GM21717 (cell line): Measurements from ENCODE around the gene TMEM17.
A peak's percentile ranks its signal among the peaks of the same experiment; 100 is the strongest.
"Not testable (repeated sequence)": the region's sequence is repeated elsewhere in the genome, so short reads cannot be mapped to it uniquely, and the experiment has no call there.

Experiments used
- ATAC-seq: cut with Tn5 transposase; IDR thresholded peaks from one replicate; pipeline ENCODE4 v1.9.1; 2021; ENCODE audit warnings: mild to moderate bottlenecking, moderate library complexity; ENCODE audit not compliant: unreplicated experiment

TMEM17 gene, protein sequence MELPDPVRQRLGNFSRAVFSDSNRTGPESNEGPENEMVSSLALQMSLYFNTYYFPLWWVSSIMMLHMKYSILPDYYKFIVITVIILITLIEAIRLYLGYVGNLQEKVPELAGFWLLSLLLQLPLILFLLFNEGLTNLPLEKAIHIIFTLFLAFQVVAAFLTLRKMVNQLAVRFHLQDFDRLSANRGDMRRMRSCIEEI

DNA sequence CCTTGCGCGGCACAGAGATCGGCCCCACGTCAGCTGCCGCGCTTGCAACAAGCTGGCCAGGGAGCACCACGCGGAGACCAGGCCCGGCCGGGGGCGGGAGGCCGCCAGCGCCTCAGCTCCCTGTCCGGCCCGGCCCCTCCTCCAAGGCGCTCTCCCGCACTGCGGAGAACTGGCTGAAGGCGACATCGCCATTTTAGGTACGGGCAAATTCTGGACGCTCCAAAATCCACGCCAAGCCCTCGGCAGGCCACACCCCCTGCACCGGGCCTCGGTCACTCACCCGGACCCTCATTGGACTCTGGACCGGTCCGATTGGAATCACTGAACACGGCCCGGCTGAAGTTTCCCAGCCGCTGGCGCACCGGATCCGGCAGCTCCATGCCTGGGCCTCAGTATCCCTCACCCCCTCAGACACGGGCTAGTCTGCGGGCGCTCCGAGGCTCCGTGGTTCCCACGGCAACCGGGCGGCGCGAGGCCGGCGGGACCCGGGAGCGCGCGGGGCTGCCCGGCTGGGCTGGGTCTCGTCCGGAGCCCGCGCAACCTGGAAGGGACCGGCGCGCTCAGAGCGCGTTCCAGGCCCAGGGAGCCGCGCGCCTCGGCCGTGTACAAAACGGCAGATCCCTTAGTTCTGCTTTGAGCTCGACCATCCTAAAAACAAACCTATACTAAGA, at the start of gene TMEM17:
Gene TMEM17, minus strand, starts transcription at position 446 of the 671 bp plus-strand sequence. Its CDS starts 66 bp downstream, at position 380.
- ATAC-seq = peak; percentile 85

DNA sequence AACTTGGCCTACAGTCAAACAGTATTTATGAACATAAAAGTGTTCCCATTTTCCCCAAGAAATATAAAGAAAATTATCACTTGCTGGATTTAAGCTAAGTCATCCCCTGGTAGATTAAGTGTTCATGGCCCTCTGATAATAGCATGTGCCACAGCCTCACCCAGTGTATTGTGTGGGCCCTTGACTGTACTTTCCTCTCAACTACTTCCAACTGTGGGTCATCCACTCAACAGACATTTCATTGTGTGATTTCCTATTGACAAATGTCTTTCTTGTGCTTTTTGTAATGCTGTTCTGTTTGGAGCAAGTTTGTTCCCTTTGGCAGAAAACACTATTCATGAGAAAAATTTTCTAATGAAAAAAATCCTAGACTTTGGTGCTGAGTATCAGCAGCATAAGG, 48.4 kb upstream of the TMEM17 start:
- ATAC-seq = no peak

DNA sequence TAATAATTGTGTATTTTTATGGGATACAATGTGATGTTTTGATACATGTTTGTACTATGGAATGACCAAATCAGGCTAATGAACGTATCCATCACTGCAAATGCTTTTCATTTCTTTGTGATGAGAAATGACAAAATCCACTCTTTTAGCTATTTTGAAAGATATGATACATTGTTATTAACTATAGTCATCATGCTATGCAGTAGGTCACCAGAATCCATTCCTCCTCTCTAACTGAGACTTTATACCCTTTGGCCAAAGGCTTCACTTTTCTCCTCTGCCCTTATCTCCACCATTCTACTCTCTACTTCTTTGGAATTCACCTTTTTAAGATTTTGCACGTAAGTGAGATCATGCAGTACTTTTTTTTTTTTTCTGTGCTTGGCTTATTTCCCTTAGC, 44.5 kb upstream of the TMEM17 start:
- no peak for ATAC-seq

DNA sequence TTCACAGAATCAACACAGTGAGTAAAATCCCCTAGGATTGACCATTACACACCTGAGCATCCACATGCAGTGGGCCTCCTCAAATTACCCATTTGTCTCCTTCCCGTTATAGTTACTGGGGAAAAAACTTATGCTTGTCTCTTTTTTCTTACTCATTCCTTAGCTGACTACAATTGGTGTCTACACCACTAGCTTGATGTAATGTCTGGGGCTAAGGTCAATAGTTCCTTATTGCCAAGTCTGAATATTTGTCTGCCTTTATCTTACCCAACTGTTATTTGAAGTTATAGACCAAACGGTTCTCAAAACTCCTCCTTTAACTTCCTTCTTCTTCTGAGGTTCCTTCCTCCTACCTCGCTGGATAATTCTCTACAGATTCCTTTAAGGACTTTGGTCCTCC, 41.9 kb upstream of the TMEM17 start:
- no peak for ATAC-seq

DNA sequence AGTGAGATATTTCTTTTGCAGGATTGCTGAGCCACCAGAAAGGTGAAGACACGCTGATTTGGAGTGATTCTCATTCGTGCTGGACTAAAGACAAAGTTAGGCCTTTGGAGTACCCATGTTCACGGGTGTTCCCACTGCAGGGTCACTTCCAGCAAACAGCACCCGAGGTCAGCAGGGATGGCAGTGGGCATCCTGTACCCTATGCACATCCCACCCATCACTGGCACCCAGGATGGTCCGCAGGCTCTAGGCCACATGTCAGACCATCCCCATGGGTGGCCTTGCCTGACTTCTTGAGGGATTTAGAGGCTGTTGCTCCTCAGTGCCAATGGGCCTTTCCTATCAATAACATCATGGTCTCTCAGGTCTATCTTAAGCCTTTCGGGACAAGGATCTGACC, 39.3 kb upstream of the TMEM17 start:
- ATAC-seq = no peak

DNA sequence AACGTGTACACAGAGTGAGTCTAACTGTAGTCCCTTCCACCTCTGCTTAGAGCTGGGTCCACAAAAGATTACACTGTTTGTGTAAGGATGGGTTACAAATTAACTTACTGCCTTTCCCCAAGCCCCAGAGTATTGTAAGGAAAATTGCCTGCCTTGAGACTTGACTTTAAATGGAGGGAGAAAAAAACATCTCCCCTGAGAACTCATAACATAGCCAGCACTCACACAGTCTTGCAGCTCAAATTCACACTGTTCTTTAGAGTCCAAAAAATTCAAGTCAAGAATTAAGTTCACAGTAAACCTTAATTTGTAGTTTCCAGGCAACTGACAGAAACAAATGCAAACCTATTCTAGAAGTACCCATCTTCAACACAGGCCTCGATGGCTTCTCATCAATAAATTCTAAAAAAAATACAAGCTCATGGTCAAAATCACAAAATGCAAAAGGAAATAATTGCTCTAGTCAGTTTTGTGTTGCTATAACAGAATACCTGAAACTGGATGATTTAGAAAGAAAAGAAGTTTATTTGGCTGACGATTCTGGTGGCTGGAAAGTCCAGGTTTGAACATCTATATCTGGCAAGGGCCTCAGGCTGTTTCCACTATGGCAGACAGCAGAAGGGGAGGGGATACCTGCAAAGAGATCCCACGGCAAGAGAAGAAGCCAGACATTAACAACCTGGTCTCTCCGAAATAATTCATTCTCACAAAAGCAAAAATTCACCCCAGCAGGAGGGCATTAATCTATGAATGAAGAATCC, 34.6 kb upstream of the TMEM17 start:
- no peak for ATAC-seq

DNA sequence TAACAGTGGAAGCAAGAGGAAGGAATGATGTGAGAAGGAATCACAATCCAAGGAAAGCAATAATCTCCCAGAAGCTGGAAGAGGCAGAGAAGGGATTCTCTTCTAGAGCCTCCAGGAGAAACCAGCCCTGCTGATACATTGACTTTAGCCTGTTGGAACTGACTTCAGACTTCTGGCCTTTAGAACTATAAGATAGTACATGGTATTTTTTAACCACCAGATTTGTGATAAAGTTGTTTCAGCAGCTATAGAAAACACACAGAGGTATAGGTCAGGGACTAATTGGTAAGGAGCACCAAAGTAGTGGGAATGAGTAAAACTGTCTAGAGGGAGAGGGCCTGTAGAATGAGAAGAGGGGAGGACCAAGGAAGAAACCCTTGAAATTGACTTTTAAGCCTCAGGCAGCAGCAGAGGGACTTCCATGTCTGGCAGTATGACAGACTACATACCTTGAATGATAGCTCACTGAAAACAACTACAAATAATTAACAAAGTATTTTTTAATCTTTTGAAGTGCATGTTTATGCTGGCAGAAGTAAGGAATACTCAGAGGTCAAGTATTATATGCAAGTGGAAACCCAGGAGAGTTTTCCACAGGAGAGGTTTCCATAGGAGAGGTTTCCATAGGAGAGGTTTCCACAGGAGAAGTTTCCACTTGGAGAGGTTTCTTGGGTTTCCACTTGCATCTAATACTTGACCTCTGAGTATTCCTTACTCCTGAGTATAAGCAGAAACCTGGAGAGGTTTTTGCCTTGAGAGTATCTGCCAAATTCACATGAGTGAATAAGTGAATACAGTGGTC, 33.8 kb upstream of the TMEM17 start:
- ATAC-seq = no peak

DNA sequence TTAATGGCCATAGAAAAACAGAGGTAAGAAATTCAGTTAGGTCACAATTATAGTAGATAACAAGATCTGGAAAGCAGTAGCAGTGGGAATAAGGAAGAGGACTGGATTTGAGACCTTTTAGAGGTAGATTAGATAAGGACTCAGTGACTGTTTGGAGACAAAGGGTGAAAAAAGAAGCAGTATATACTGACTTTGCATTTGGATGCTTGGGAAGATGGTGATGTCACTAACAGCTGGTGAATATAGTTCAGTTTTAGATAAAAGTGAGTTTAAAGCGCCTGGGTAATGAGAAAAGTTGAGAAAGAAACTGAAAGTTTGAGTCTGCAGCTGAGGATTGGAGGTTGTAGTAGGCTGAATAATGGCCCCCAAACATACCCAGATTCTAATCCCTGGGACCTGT, 32.8 kb upstream of the TMEM17 start:
- ATAC-seq = no peak

DNA sequence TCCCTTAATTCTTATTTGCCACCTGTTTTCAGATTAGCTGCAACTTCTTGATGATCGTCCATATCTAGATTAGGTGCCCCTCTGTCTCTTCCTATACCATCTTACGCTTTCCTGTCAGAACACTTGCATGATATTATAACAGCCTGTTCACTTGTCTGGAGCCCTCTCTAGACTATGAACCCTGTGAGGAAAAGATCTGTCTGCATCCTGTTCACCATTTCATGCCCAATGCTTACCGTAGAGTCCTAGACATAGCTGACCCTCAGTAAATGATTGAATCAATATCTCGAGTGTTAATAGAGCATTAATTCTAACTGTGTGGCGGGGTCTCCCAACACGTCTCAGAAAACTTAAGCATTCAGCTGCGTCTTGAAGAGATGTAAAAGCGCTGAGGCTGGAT, 31.8 kb upstream of the TMEM17 start:
- no peak for ATAC-seq

DNA sequence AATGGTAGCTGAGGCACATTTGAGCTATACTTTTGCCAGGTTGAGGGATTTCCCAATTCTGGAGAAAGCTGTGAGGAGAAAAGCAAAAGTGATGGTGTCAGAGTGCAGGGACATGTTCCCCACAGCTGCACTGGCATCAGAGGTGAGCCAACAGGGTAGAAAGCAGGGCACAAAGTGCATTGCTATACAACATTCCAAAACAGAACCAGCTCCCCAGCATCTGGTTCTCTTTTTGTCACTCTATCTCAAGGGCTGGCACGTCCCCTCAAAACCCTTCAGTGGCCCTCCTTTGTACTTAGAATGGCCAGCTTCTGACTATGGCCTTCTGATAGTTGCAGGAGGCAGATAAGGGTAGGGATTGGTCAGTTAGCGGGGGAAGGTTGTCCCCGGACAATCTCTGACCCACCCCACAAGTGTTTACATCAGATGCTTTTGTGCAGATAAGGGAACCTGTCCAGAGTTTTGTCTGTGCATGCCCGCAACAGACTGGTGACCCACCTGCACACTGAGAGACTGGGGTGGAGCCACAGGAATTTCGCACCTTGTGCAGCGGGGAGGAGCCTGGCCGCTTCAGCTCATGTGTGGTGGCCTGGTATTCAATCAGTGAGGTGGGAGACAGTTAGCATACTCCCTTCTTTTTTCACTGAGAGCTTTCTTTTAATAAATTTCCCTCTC, 31.0 kb upstream of the TMEM17 start:
- ATAC-seq = no peak

DNA sequence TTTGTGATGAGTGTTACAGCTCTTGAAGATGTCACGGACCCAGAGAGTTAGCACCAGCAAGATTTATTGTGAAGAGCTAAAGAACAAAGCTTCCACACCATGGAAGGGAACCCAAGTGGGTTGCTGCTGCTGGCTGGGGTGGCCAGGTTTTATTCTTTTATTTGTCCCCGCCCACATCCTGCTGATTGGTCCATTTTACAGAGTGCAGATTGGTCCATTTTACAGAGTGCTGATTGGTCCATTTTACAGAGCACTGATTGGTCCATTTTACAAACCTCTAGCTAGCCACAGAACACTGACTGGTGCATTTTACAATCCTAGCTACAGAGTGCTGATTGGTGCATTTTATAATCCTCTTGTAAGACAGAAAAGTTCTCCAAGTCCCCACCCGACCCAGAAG, 29.5 kb upstream of the TMEM17 start:
- ATAC-seq = not testable (repeated sequence)

DNA sequence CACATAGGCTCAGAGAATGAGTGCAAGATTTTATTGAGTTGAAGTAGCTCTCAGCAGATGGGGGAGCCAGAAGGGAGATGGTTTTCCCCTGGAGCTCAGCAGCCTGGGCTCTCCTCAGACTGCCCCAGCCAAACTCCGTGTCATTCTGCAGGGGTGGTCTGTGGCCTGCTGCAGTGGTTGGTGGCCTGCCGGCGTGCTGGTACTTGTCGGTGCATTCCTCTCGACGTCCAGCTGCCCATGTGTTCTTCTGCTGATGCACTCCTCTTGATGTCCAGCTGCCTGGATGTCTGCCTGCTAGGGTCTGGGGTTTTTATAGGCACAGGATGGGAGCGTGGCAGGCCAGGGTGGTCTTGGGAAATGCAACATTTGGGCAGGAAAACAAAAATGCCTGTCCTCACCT, 25.6 kb upstream of the TMEM17 start:
- no peak for ATAC-seq

DNA sequence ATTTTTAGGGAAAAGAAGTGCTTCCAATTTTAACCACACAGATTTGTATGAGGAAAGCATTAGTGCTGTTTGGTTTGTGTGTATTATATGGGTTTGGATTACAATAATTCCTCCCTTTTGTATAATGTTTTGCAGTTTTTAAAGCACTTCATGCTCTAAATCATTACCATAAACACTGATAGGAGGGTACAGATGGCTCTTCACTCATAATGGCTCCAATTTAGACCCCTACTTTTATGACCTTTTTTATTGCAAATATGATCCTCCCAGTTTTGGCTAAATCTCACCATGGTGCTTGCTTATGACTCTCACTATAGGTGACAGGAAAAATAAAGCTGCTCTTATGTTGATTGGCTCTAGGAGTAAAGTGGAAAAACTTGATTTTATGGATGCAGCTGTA, 23.8 kb upstream of the TMEM17 start:
- ATAC-seq = no peak

DNA sequence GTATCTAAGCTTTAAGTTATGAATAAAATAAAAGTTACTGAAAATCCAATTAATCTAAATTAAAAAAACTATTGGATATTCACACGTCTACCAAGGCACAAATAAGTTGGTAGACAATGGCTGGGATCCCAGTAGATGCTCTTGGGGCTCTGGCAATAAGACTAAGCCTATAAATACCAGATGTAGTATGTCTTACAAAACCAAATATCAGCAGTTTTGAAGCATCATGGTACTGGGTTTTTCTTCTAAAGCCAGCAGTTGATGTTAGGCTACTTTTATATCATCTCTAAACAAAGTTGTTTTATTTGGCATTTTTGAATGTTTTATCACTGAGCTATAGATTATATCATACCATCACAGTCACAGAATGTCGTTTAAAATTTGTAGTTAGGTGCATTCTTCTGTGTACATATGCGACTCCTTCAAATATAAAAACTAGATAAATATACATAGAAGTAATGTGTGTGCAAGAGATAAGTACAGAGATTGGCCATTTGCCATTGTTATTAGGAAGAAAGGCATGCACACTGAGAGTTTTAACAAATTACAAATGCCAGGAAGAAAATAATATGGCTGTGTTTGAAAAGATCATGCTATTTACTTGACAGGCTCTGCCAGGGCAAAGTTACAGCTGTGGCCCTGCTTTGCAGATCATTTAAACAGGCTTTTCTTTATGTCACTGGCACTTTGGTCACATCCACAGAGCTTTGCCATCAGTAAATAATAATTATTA, 21.6 kb upstream of the TMEM17 start:
- ATAC-seq = no peak

DNA sequence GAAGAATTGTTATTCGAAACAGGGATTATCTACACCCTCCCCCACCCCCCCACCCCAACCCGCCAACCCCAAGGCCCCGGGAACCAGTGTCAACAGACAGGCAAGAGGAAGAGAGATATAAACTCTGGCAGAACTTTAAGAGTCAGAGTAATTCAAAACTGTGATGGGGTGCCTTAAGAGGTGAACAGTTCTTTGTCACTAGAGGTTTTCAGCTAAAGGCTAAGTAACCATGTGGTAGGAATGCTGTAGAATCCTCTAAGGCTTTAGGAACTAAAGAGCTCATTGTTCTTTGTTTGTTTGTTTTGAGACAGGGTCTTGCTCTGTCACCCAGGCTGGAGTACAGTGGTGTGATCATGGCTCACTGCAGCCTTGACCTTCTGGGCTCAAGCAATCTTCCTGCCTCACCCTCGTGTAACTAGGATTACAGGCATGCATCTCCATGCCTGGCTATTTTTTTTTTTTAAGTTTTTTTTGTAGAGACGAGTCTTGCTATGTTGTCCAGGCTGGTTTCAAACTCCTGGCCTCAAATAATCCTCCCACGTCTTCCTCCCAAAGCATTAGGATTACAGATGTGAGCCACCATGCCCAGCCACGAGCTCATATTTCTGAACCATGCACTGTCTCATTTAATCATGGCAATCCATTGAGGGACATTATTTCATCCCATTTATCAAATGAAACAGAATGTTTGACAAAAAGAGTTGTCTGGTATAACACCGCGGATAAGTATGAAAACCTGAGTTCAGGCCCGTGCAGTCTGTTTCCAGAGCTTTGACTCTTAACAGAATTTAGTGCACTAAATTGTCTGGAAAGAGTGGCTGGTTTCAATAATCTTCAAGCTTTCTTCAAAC, 20.8 kb upstream of the TMEM17 start:
- no peak for ATAC-seq

DNA sequence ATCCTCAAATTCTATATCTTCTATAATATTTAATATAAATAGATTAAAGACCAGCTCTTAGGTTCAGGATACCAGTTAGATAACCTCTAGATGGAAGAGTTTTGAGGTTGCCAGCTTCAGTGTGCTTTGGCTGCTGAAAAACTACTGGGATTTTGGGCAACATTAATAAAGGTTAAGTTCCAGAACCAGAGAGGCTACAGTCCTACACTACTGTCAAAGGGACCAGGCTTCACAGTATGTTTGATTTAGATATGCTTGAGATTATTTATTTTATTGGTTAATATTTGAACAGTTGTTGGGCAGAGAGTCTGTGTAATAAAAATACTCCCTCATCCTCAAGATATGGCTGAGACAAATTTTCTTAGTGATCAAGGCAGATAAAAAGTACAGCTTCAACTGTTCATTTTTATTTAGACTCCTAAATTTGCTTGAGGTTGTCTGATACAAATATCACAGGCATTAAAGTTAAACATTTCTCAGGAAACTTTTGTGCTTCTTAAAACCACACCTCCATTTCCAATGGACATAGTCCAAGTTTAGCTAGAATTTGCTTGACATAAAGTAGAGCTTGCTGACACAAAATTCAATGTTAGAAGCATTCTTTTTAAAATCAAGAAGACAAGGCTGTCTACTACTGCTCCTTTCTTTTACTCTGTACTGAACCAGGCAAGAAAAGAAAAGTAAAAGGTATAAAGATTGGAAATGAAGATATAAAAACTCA, 19.7 kb upstream of the TMEM17 start:
- ATAC-seq = no peak

DNA sequence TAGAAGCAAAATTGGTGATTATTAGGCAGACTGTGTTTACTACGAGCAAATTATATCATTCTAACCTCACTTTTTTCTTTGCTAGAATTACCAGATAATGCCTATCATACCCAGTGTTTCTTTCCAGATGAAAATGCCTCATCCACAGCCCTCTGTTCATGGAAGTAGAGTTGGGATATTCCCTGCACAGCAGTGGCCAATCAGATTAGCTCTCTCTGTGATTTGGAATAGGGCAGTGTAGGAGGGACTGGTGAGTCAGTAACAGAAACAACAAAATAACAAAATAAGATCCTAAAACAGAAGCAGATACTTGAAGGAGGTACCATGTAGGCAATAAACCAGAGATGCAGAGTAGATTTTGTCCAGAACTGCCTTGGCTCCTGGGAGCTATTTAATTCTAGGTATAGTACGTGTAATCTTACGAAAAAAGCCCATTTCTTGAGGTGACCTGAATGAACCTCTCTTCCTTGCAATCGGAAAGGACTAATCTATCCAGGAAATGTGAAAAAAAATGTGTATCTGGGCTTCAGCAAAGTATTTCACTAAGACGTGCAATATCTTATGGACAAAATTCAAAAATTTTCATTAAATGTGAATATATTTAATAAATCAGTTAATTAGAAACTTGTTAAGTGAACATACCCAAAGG, 18.4 kb upstream of the TMEM17 start:
- ATAC-seq = no peak

DNA sequence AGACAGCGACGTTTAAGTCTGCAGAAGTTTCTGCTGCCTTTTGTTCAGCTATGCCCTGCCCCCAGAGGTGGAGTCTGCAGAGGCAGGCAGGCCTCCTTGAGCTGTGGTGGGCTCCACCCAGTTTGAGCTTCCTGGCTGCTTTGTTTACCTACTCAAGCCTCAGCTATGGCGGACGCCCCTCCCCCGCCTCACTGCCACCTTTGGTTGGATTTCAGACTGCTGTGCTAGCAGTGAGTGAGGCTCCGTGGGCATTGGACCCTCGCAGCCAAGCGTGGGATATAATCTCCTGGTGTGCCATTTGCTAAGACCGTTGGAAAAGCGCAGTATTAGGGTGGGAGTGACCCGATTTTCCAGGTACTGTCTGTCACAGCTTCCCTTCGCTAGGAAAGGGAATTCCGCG, 15.1 kb upstream of the TMEM17 start:
- ATAC-seq = not testable (repeated sequence)
